Peyer's patch (tissue), 4 donors: ENCODE data around the gene S100A6.

Experiments
- CTCF ChIP-seq, 6 experiments: fragments of 450-650 bp in 4 of 6; fragments of 200-600 bp in 2 of 6; sonication (generic) in 1 of 6; IDR thresholded peaks; one replicate each; pipeline ENCODE4 v1.5.1; 2017 to 2019; ENCODE audit warnings: antibody characterized with exemption in 6 of 6, mild to moderate bottlenecking in 3 of 6, moderate library complexity in 1 of 6
- POLR2A ChIP-seq, 2 donors: fragments of 450-650 bp; IDR thresholded peaks; one replicate each; pipeline ENCODE4 v1.5.1; 2017; ENCODE audit warnings: antibody characterized with exemption in 2 of 2, mild to moderate bottlenecking in 2 of 2, moderate library complexity in 2 of 2

GRCh38 chr1:153577624-153578051, 41.8 kb upstream of the S100A6 start:
- TF ChIP-seq CTCF (IDR thresholded peaks at IDR 0.05) (no peak), POLR2A (IDR thresholded peaks at IDR 0.05) (no peak)
